ENCODE measurements around the gene BSN. TPM values are rescaled to one million over a fixed set of nuclear protein-coding genes. Genes with fewer than 3 reads are reported as not detected.

BSN gene
- total RNA-seq, 1 experiment from 2014 or later: 0.93 TPM

DNA sequence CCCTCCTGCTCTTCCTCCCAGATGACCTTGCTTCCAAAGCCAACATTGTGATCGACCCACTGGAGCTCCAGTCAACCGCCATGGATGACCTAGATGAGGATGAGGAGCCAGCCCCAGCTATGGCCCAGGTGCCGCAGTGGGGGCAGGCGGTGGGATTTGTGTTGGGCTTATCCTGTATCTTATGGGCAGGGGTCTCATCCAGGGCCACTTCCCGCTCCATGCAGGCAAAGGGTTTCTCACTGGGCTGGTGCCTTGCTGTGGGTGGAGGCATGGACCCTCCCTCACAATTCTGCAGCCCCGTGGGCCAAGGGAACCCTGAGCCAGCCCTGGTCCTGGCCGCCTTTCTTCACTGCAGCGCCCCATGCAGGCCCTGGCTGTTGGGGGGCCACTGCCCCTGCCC is 150.4 kb downstream of the BSN start:
- no TSS peak for BruUV-seq (replicated peaks)
- Mint-ChIP-seq H3K4me1 (ENCODE audit: low read depth, unreplicated experiment) (no peaks in the 10 kb centered on the region), H3K9me3 (ENCODE audit: unreplicated experiment) (no peaks in the 10 kb centered on the region), H3K36me3 (ENCODE audit: insufficient read depth, unreplicated experiment) (peaks cover 5% of the 10 kb centered on the region), H3K27ac (ENCODE audit: unreplicated experiment) (no peak overlapping the region), H3K4me3 (ENCODE audit: unreplicated experiment) (no peak overlapping the region), H3K27me3 (ENCODE audit: insufficient read depth, unreplicated experiment) (no peaks in the 10 kb centered on the region)
- no peaks in the 10 kb centered on the region; the same call in 1 of the 2 replicates for H3K36me3 ChIP-seq (ENCODE audit: control insufficient read depth, insufficient read depth, low read length)
- TF ChIP-seq, protein P1, sequence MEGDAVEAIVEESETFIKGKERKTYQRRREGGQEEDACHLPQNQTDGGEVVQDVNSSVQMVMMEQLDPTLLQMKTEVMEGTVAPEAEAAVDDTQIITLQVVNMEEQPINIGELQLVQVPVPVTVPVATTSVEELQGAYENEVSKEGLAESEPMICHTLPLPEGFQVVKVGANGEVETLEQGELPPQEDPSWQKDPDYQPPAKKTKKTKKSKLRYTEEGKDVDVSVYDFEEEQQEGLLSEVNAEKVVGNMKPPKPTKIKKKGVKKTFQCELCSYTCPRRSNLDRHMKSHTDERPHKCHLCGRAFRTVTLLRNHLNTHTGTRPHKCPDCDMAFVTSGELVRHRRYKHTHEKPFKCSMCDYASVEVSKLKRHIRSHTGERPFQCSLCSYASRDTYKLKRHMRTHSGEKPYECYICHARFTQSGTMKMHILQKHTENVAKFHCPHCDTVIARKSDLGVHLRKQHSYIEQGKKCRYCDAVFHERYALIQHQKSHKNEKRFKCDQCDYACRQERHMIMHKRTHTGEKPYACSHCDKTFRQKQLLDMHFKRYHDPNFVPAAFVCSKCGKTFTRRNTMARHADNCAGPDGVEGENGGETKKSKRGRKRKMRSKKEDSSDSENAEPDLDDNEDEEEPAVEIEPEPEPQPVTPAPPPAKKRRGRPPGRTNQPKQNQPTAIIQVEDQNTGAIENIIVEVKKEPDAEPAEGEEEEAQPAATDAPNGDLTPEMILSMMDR (IDR thresholded peaks at IDR 0.05; ENCODE audit: insufficient read depth in 1 of 2, low read depth in 1 of 2, low read length in 1 of 2, severe bottlenecking in 1 of 2, unreplicated experiment in 1 of 2): no peak
- no peak for DNase-seq
- no peak overlapping the region for H3K4me3 ChIP-seq (ENCODE audit: low read depth, low read length)
- intact Hi-C loops (cut with micrococcal nuclease; ENCODE audit: unreplicated experiment): loop anchor here (5.0 kb wide), 1 partner anchor 203 kb away; no protein-coding TSS in a partner anchor
- POLR2A ChIA-PET: no interaction called here
- no peaks in the 10 kb centered on the region for H3K4me1 ChIP-seq
- H3K27me3 ChIP-seq (replicated peaks; ENCODE audit: control insufficient read depth, insufficient read depth, low read length): no peaks in the 10 kb centered on the region
- no peaks in the 10 kb centered on the region for H3K9me3 ChIP-seq
- CTCF ChIA-PET: interaction anchor here (0.6 kb wide), 1 partner anchor 293 kb away, joined by 3 read pairs; the partner anchor contains the start of gene RHOA

DNA sequence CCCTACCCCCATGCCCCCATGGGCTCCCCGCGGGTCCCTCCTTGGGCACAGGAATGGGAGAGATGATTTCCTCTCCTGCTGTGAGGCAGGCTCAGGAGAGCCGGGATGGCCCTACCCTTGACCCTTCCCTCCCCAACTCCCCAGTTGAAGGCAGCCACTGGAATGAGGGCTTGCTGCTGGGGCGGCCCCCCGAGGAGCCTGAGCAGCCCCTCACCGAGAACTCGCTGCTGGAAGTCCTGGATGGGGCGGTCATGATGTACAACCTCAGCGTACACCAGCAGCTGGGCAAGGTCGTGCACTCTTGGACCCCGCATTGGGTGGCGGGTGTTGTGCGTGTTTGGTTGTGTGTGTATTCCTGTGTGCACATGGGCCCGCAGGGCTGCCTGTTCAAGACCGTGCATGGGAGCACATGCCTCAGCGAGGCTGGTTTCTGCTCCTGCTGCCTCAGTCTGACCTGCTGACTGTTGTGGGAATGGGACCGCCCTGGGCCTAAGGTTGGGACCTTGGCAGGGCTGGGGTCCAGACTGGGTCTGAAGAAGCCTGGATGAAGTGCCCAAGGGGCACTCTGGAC is 151.2 kb downstream of the BSN start:
- no peaks in the 10 kb centered on the region for H3K4me1 Mint-ChIP-seq (ENCODE audit: low read depth, unreplicated experiment)
- no peaks in the 10 kb centered on the region; the same call in 1 of the 2 replicates for H3K36me3 ChIP-seq (ENCODE audit: control insufficient read depth, insufficient read depth, low read length)
- H3K4me3 Mint-ChIP-seq (ENCODE audit: unreplicated experiment): no peak overlapping the region
- no TSS peak for BruUV-seq (replicated peaks)
- intact Hi-C loops (cut with micrococcal nuclease; ENCODE audit: unreplicated experiment): no loop called here
- no peak for DNase-seq
- no peaks in the 10 kb centered on the region for H3K9me3 ChIP-seq
- H3K27me3 Mint-ChIP-seq (ENCODE audit: insufficient read depth, unreplicated experiment): no peaks in the 10 kb centered on the region
- TF ChIP-seq, protein P1 (IDR thresholded peaks at IDR 0.05; ENCODE audit: insufficient read depth in 1 of 2, low read depth in 1 of 2, low read length in 1 of 2, severe bottlenecking in 1 of 2, unreplicated experiment in 1 of 2): no peak
- H3K9me3 Mint-ChIP-seq (ENCODE audit: unreplicated experiment): no peaks in the 10 kb centered on the region
- H3K27ac Mint-ChIP-seq (ENCODE audit: unreplicated experiment): no peak overlapping the region
- ChIA-PET CTCF (no interaction called here), POLR2A (no interaction called here)
- H3K27me3 ChIP-seq (replicated peaks; ENCODE audit: control insufficient read depth, insufficient read depth, low read length): no peaks in the 10 kb centered on the region
- no peaks in the 10 kb centered on the region for H3K4me1 ChIP-seq
- peaks cover 5% of the 10 kb centered on the region for H3K36me3 Mint-ChIP-seq (ENCODE audit: insufficient read depth, unreplicated experiment)
- H3K4me3 ChIP-seq (ENCODE audit: low read depth, low read length): no peak overlapping the region

- H3K4me1 Mint-ChIP-seq (ENCODE audit: low read depth, unreplicated experiment): no peaks in the 10 kb centered on the region
- intact Hi-C loops (cut with micrococcal nuclease; ENCODE audit: unreplicated experiment): no loop called here
- ChIA-PET CTCF (no interaction called here), POLR2A (no interaction called here)
- H3K27me3 Mint-ChIP-seq (ENCODE audit: insufficient read depth, unreplicated experiment): no peaks in the 10 kb centered on the region
- TF ChIP-seq, protein P1 (IDR thresholded peaks at IDR 0.05; ENCODE audit: insufficient read depth in 1 of 2, low read depth in 1 of 2, low read length in 1 of 2, severe bottlenecking in 1 of 2, unreplicated experiment in 1 of 2): no peak
- H3K36me3 Mint-ChIP-seq (ENCODE audit: insufficient read depth, unreplicated experiment): peaks cover 5% of the 10 kb centered on the region
- no peak for DNase-seq
- no peaks in the 10 kb centered on the region for H3K9me3 Mint-ChIP-seq (ENCODE audit: unreplicated experiment)
- BruUV-seq (replicated peaks): no TSS peak
- H3K4me3 Mint-ChIP-seq (ENCODE audit: unreplicated experiment): no peak overlapping the region
- H3K27me3 ChIP-seq (replicated peaks; ENCODE audit: control insufficient read depth, insufficient read depth, low read length): no peaks in the 10 kb centered on the region
- no peak overlapping the region for H3K4me3 ChIP-seq (ENCODE audit: low read depth, low read length)
- H3K9me3 ChIP-seq: no peaks in the 10 kb centered on the region
- no peaks in the 10 kb centered on the region; the same call in 1 of the 2 replicates for H3K36me3 ChIP-seq (ENCODE audit: control insufficient read depth, insufficient read depth, low read length)
- H3K27ac Mint-ChIP-seq (ENCODE audit: unreplicated experiment): no peak overlapping the region
- H3K4me1 ChIP-seq: no peaks in the 10 kb centered on the region
Observed at GRCh38 chr3:49706456-49707112, 152.3 kb downstream of the BSN start.
